Measurements from ENCODE around the gene AHCYL2. TPM values are rescaled to one million over a fixed set of nuclear protein-coding genes. Genes with fewer than 3 reads are reported as not detected.

The AHCYL2 gene
- polyA plus RNA-seq, 1 experiment: 13.3 TPM

DNA sequence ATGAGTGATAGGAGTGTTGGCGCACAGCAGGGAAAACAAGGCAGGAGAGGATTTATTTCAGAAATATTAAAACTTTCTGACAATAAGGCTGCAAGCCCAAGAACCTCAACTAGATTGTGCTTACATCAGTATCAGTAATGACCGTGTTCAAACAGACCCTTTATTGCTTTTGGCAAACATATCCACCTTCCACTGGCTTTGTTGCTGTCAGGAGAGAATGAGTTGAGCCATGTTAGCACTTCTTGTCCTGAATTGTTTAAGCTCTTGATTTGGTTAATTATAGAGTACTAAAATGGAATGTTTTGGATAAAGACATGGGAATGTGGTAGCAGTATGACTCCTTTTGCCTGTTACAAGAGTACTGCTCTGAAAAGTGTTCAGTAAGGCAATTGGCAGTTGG lies 3.8 kb downstream of the AHCYL2 start:
- H3K9me3 ChIP-seq (ENCODE audit: control insufficient read depth, insufficient read depth, low read length): no peaks in the 10 kb centered on the region
- TF ChIP-seq, protein P1, sequence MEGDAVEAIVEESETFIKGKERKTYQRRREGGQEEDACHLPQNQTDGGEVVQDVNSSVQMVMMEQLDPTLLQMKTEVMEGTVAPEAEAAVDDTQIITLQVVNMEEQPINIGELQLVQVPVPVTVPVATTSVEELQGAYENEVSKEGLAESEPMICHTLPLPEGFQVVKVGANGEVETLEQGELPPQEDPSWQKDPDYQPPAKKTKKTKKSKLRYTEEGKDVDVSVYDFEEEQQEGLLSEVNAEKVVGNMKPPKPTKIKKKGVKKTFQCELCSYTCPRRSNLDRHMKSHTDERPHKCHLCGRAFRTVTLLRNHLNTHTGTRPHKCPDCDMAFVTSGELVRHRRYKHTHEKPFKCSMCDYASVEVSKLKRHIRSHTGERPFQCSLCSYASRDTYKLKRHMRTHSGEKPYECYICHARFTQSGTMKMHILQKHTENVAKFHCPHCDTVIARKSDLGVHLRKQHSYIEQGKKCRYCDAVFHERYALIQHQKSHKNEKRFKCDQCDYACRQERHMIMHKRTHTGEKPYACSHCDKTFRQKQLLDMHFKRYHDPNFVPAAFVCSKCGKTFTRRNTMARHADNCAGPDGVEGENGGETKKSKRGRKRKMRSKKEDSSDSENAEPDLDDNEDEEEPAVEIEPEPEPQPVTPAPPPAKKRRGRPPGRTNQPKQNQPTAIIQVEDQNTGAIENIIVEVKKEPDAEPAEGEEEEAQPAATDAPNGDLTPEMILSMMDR (IDR thresholded peaks at IDR 0.05; ENCODE audit: low read depth, low read length): no peak
- no peak for DNase-seq (ENCODE audit: low read depth, low spot score)
- ChIA-PET CTCF (interaction anchor here (1.0 kb wide), 1 partner anchor 10 kb away, joined by 4 read pairs; no protein-coding TSS in a partner anchor), POLR2A (no interaction called here)
- H3K27me3 ChIP-seq (ENCODE audit: control insufficient read depth, insufficient read depth, low read length): no peaks in the 10 kb centered on the region
- no peak overlapping the region for H3K27ac ChIP-seq (ENCODE audit: low read depth, low read length)
- no peak overlapping the region for H3K4me3 ChIP-seq (ENCODE audit: low read depth, low read length)

DNA sequence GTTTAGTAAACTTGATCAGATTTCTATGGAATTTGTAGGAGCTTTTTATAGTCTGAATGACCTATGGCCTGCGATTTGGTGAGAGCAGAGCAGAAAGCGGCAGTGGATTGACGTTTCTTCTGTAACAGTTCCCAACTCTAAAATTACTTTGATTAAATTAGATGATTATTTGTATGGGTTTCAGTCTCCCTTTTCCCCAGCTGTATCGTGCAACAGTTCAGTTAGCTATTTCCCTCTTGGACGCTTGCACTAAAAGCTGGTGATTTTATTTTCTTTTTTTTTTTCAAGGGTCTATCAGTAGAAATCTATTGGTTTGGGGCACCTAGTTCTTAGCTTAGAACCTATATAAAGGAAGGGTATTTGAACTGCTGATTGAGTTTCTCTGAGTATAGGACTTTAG lies 6.8 kb downstream of the AHCYL2 start:
- DNase-seq (ENCODE audit: low read depth, low spot score): no peak
- TF ChIP-seq, protein P1 (IDR thresholded peaks at IDR 0.05; ENCODE audit: low read depth, low read length): no peak
- Histone ChIP-seq H3K4me3 (ENCODE audit: low read depth, low read length) (no peak overlapping the region), H3K9me3 (ENCODE audit: control insufficient read depth, insufficient read depth, low read length) (no peaks in the 10 kb centered on the region), H3K27me3 (ENCODE audit: control insufficient read depth, insufficient read depth, low read length) (no peaks in the 10 kb centered on the region), H3K27ac (ENCODE audit: low read depth, low read length) (no peak overlapping the region)
- POLR2A ChIA-PET: no interaction called here
- CTCF ChIA-PET: interaction anchor here (1.0 to 3.2 kb wide), 6 partner anchors 13 to 68 kb away, joined by 3 to 17 read pairs (median 4); no protein-coding TSS in a partner anchor

DNA sequence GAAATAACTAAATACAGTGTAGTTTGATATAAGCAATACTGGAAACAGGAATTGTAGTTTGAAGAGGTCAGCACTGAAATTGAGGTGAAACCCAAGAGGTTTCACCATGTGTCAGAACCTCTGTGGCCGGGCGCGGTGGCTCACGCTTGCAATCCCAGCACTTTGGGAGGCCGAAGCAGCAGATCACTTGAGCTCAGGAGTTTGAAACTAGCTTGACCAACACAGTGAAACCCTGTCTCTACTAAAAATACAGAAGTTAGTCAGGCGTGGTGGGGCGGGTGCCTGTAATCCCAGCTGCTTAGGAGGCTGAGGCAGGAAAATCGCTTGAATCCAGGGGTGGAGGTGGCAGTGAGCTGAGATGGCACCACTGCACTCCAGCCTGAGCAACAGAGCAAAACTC lies 13.7 kb downstream of the AHCYL2 start:
- Histone ChIP-seq H3K27ac (ENCODE audit: low read depth, low read length) (no peak overlapping the region), H3K9me3 (ENCODE audit: control insufficient read depth, insufficient read depth, low read length) (no peaks in the 10 kb centered on the region), H3K27me3 (ENCODE audit: control insufficient read depth, insufficient read depth, low read length) (no peaks in the 10 kb centered on the region), H3K4me3 (ENCODE audit: low read depth, low read length) (no peak overlapping the region)
- ChIA-PET POLR2A (no interaction called here), CTCF (interaction anchor here (1.0 to 2.4 kb wide), 3 partner anchors 20 to 139 kb away, joined by 4 to 7 read pairs (median 4); no protein-coding TSS in a partner anchor)
- TF ChIP-seq, protein P1 (IDR thresholded peaks at IDR 0.05; ENCODE audit: low read depth, low read length): no peak
- DNase-seq (ENCODE audit: low read depth, low spot score): no peak

DNA sequence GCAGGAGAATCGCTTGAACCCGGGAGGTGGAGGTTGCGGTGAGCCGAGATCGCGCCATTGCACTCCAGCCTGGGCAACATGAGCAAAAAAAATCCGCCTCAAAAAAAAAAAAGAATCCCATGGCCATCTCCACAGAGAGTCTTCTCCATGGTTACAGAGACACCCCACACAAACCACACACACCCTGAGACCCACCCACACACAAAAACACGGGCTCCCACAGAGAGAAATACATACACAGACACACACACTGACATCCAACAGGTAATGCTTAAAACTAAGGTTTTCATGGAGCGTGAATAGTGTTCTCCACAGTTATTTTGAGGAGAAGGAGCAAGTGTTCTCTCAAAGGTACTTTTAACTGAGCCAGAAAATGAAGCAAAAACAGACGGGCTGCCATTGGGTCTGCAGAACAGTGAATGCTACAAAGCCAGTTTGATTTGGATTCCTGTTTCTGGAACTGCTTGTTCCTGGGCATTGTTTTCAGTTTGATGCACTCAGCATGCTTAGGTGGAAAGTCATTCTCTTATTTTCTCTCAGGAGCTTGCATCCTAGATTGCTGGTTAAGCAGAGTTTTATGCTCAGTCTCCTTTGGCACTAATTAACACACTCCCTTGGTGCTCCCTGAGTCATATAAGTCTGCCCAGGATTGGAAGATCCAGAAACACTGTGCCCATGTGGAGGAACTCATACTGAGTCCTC lies 15.4 kb downstream of the AHCYL2 start:
- ChIA-PET CTCF (no interaction called here), POLR2A (no interaction called here)
- TF ChIP-seq, protein P1 (IDR thresholded peaks at IDR 0.05; ENCODE audit: low read depth, low read length): no peak
- Histone ChIP-seq H3K4me3 (ENCODE audit: low read depth, low read length) (no peak overlapping the region), H3K27ac (ENCODE audit: low read depth, low read length) (no peak overlapping the region), H3K27me3 (ENCODE audit: control insufficient read depth, insufficient read depth, low read length) (no peaks in the 10 kb centered on the region), H3K9me3 (ENCODE audit: control insufficient read depth, insufficient read depth, low read length) (no peaks in the 10 kb centered on the region)
- DNase-seq (ENCODE audit: low read depth, low spot score): no peak

DNA sequence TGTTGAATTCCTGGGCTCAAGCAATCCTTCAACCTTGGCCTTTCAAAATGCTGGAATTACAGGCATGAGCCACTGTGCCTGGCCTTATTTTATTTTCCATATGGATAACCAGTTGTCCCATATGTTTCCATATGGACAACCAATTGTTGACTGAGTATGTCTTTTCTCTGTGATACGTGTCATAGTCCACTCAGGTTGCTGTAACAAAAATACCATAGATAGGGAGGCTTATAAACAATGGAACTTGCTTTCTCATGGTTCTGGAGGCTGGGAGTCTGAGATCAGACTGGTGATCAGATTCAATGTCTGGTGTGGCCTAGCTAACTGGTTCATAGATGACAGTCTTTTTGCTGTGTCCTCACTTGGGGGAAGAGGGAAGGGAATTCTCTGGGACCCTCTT lies 19.4 kb downstream of the AHCYL2 start:
- no peaks in the 10 kb centered on the region for H3K9me3 ChIP-seq (ENCODE audit: control insufficient read depth, insufficient read depth, low read length)
- no peak for DNase-seq (ENCODE audit: low read depth, low spot score)
- ChIA-PET POLR2A (interaction anchor here (0.7 kb wide), 1 partner anchor 19 kb away, joined by 4 read pairs; the partner anchor contains the start of gene AHCYL2), CTCF (no interaction called here)
- H3K27me3 ChIP-seq (ENCODE audit: control insufficient read depth, insufficient read depth, low read length): no peaks in the 10 kb centered on the region
- TF ChIP-seq, protein P1 (IDR thresholded peaks at IDR 0.05; ENCODE audit: low read depth, low read length): no peak
- no peak overlapping the region for H3K27ac ChIP-seq (ENCODE audit: low read depth, low read length)
- H3K4me3 ChIP-seq (ENCODE audit: low read depth, low read length): no peak overlapping the region
